ENCODE results near the gene CRYBG3. TPM values are rescaled to one million over a fixed set of nuclear protein-coding genes. Genes with fewer than 3 reads are reported as not detected.
A peak's percentile ranks its signal among the peaks of the same experiment; 100 is the strongest.
"Not testable (repeated sequence)": the region's sequence is repeated elsewhere in the genome, so short reads cannot be mapped to it uniquely, and the experiment has no call there.

CRYBG3 gene
- total RNA-seq, 1 experiment from 2014 or later, result 5.9 TPM

DNA sequence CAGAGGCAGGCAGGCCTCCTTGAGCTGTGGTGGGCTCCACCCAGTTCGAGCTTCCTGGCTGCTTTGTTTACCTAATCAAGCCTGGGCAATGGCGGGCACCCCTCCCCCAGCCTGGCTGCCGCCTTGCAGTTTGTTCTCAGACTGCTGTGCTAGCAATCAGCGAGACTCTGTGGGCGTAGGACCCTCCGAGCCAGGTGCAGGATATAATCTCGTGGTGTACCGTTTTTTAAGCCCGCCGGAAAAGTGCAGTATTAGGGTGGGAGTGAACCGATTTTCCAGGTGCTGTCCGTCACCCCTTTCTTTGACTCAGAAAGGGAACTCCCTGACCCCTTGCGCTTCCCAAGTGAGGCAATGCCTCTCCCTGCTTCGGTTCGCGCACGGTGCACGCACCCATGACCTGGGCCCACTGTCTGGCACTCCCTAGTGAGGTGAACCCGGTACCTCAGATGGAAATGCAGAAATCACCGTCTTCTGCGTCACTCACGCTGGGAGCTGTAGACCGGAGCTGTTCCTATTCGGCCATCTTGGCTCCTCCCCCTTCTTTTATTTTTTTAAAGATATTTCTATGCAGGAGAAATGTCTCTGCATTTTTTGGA is 88.5 kb downstream of the CRYBG3 start:
- not testable (repeated sequence) for H4K20me1 ChIP-seq (ENCODE audit: control insufficient read depth, insufficient read depth, insufficient read length); H3K79me1 ChIP-seq (ENCODE audit: insufficient read depth, low read depth, low read length, poor library complexity, severe bottlenecking); H3K36me3 Mint-ChIP-seq (ENCODE audit: insufficient read depth in 1 of 3, low read depth in 3 of 3); H3K79me2 ChIP-seq (ENCODE audit: insufficient read depth, low read length); H3K56ac ChIP-seq (ENCODE audit: insufficient read length, low read depth, low read length); DNase-seq; H3K27ac ChIP-seq (ENCODE audit: insufficient read length, low read depth, low read length); H3K14ac ChIP-seq (ENCODE audit: insufficient read depth, low read length); H4K91ac ChIP-seq (ENCODE audit: insufficient read length, low read depth, low read length); H3K27me3 Mint-ChIP-seq (ENCODE audit: low read depth); H2BK20ac ChIP-seq (ENCODE audit: low read depth, low read length, poor library complexity, severe bottlenecking); H3K9me3 ChIP-seq (ENCODE audit: control insufficient read depth, low read depth, low read length); H2BK5ac ChIP-seq (ENCODE audit: insufficient read length, low read length); H2BK15ac ChIP-seq (ENCODE audit: low read depth, low read length); H2BK12ac ChIP-seq (ENCODE audit: insufficient read length, low read depth, low read length); H4K8ac ChIP-seq (replicated peaks; ENCODE audit: insufficient read length, low read depth, low read length); H3K23me2 ChIP-seq (ENCODE audit: insufficient read length, low read depth, low read length, poor library complexity, severe bottlenecking); H3T11ph ChIP-seq (ENCODE audit: low read length); H3K4ac ChIP-seq (ENCODE audit: low read depth, low read length); H3K9me3 Mint-ChIP-seq; H4K5ac ChIP-seq (ENCODE audit: insufficient read length, low read depth, low read length); H3K23ac ChIP-seq (ENCODE audit: insufficient read length, low read depth, low read length); H2BK120ac ChIP-seq (ENCODE audit: low read depth, low read length, poor library complexity, severe bottlenecking); H3K27me3 ChIP-seq (ENCODE audit: insufficient read depth, low read length); H3K4me1 ChIP-seq (ENCODE audit: insufficient read depth, low read length); H2AFZ ChIP-seq (ENCODE audit: low read length); H3K4me2 ChIP-seq (ENCODE audit: insufficient read depth, insufficient read length, low read length); H2AK5ac ChIP-seq (ENCODE audit: insufficient read length, low read length)
- no CpG with 5 or more reads among the region's 24 CpGs for WGBS (ENCODE audit: extremely low coverage, insufficient read length, low lambda C conversion rate)
- H3K9ac ChIP-seq (ENCODE audit: extremely low read depth, insufficient read length, low read length), result peak overlapping the region; percentile 43
- Mint-ChIP-seq H3K4me1 (peaks cover 12 to 13% of the 10 kb centered on the region in 2 experiments), H3K4me3 (peak overlapping the region; percentile 49 to 66), H3K27ac (peak overlapping the region; percentile 77 to 98 (median 96); a peak in 6 of 7 replicates)
- peak overlapping the region; percentile 69 for H3K18ac ChIP-seq (ENCODE audit: insufficient read length, low read depth, low read length)

Measured in H9 (cell line).